OCI-LY1 (cell line): ENCODE measurements around the gene MOCS1.

Source experiments
- H2AFZ ChIP-seq: fragments of 200-600 bp; sonication (generic), shearing (Covaris generic); 2 replicates; pipeline ENCODE4 v1.6.0; 2014; ENCODE audit warnings: antibody characterized with exemption, mild to moderate bottlenecking, low read length
- H3F3A ChIP-seq: fragments of 200-600 bp; sonication (generic), shearing (Covaris generic); 2 replicates; pipeline ENCODE4 v1.6.0; 2014; ENCODE audit warnings: mild to moderate bottlenecking, antibody characterized with exemption, low read length, moderate library complexity; ENCODE audit not compliant: insufficient read depth
- H3K27ac ChIP-seq: fragments of 200-600 bp; sonication (generic); 2 replicates; pipeline ENCODE4 v1.5.1; 2014; ENCODE audit warnings: low read length, mixed run types, mild to moderate bottlenecking, low read depth; ENCODE audit not compliant: poor library complexity, severe bottlenecking
- H3K27me3 ChIP-seq: fragments of 200-600 bp; sonication (generic); 2 replicates; pipeline ENCODE4 v1.6.0; 2014; ENCODE audit warnings: antibody characterized with exemption, mild to moderate bottlenecking, low read length, moderate library complexity; ENCODE audit not compliant: insufficient read depth
- H3K36me3 ChIP-seq: fragments of 200-600 bp; sonication (generic); 2 replicates; pipeline ENCODE4 v1.6.1; 2014; ENCODE audit warnings: mild to moderate bottlenecking, antibody characterized with exemption, low read length, moderate library complexity, mixed read lengths; ENCODE audit not compliant: insufficient read depth
- H3K4me1 ChIP-seq: fragments of 200-600 bp; sonication (generic); 2 replicates; pipeline ENCODE4 v1.5.1; 2014; ENCODE audit warnings: mild to moderate bottlenecking, low read length, moderate library complexity; ENCODE audit not compliant: insufficient read depth, severe bottlenecking
- H3K4me2 ChIP-seq: fragments of 200-600 bp; sonication (generic), shearing (Covaris generic); 2 replicates; pipeline ENCODE4 v1.6.1; 2014; ENCODE audit warnings: low read length
- H3K4me3 ChIP-seq: fragments of 200-600 bp; sonication (generic); 2 replicates; pipeline ENCODE4 v1.5.1; 2014; ENCODE audit warnings: low read length, low read depth, mild to moderate bottlenecking, mixed read lengths; ENCODE audit not compliant: poor library complexity, severe bottlenecking
- H3K79me2 ChIP-seq: fragments of 200-600 bp; shearing (Covaris generic); 2 replicates; pipeline ENCODE4 v1.6.1; 2016; ENCODE audit warnings: mixed run types, low read length, mixed read lengths; ENCODE audit not compliant: insufficient read depth
- H3K9ac ChIP-seq: fragments of 200-600 bp; sonication (generic), shearing (Covaris generic); 2 replicates; pipeline ENCODE4 v1.6.1; 2014; ENCODE audit warnings: mild to moderate bottlenecking, low read length, mixed read lengths
- H3K9me2 ChIP-seq: fragments of 200-600 bp; sonication (generic), shearing (Covaris generic); 2 replicates; pipeline ENCODE4 v1.6.1; 2014; ENCODE audit warnings: low read depth, mild to moderate bottlenecking, low read length, mixed read lengths
- H3K9me3 ChIP-seq: fragments of 200-600 bp; shearing (Covaris generic); 2 replicates; pipeline ENCODE4 v1.6.1; 2014; ENCODE audit warnings: low read length, mixed read lengths
- H4K20me1 ChIP-seq: fragments of 200-600 bp; sonication (generic), shearing (Covaris generic); 2 replicates; pipeline ENCODE4 v1.6.0; 2016; ENCODE audit warnings: mild to moderate bottlenecking, low read length; ENCODE audit not compliant: insufficient read depth
- CTCF ChIP-seq: fragments of 200-600 bp; sonication (generic), shearing (Covaris generic); IDR thresholded peaks from 2 replicates; pipeline ENCODE4 v1.5.1; 2017; ENCODE audit warnings: mild to moderate bottlenecking, antibody characterized with exemption, low read length, moderate library complexity, mixed read lengths
- EZH2 ChIP-seq: fragments of 200-600 bp; sonication (generic), shearing (Covaris generic); IDR thresholded peaks from 2 replicates; pipeline ENCODE4 v1.8.0; 2017; ENCODE audit warnings: borderline replicate concordance, mixed run types, mild to moderate bottlenecking, antibody characterized with exemption, low read length, moderate library complexity, mixed read lengths

MOCS1 gene

GRCh38 chr6:39918831-39919230 lies 15.4 kb downstream of the MOCS1 start:
- Histone ChIP-seq H3K27ac (no peak overlapping the region), H3F3A (no peaks in the 10 kb centered on the region), H3K27me3 (no peaks in the 10 kb centered on the region), H3K4me2 (no peak overlapping the region), H2AFZ (no peak overlapping the region), H3K79me2 (no peaks in the 10 kb centered on the region), H4K20me1 (no peaks in the 10 kb centered on the region), H3K4me3 (no peak overlapping the region), H3K9me3 (no peaks in the 10 kb centered on the region), H3K9me2 (no peaks in the 10 kb centered on the region), H3K36me3 (no peaks in the 10 kb centered on the region), H3K4me1 (no peaks in the 10 kb centered on the region), H3K9ac (no peak overlapping the region)
- TF ChIP-seq EZH2 (no peak), CTCF (no peak)

- Histone ChIP-seq H3K9ac (no peak overlapping the region), H2AFZ (no peak overlapping the region), H3K4me2 (no peak overlapping the region), H3K4me1 (no peaks in the 10 kb centered on the region), H3K36me3 (no peaks in the 10 kb centered on the region), H3F3A (no peaks in the 10 kb centered on the region), H3K4me3 (no peak overlapping the region), H4K20me1 (no peaks in the 10 kb centered on the region), H3K27ac (no peak overlapping the region), H3K27me3 (no peaks in the 10 kb centered on the region), H3K79me2 (no peaks in the 10 kb centered on the region), H3K9me3 (no peaks in the 10 kb centered on the region), H3K9me2 (no peaks in the 10 kb centered on the region)
- no peak for TF ChIP-seq EZH2
- TF ChIP-seq CTCF: no peak
Observed at GRCh38 chr6:39917981-39918380, 16.3 kb downstream of the MOCS1 start.

GRCh38 chr6:39917329-39917728 lies 16.9 kb downstream of the MOCS1 start:
- no peak overlapping the region for H3K27ac ChIP-seq
- no peaks in the 10 kb centered on the region for H3K9me2 ChIP-seq
- H3K79me2 ChIP-seq: no peaks in the 10 kb centered on the region
- no peaks in the 10 kb centered on the region for H4K20me1 ChIP-seq
- H3F3A ChIP-seq: no peaks in the 10 kb centered on the region
- no peaks in the 10 kb centered on the region for H3K9me3 ChIP-seq
- no peak overlapping the region for H3K9ac ChIP-seq
- H2AFZ ChIP-seq: no peak overlapping the region
- H3K36me3 ChIP-seq: no peaks in the 10 kb centered on the region
- no peaks in the 10 kb centered on the region for H3K4me1 ChIP-seq
- no peak overlapping the region for H3K4me3 ChIP-seq
- TF ChIP-seq CTCF (no peak), EZH2 (no peak)
- H3K4me2 ChIP-seq: no peak overlapping the region
- no peaks in the 10 kb centered on the region for H3K27me3 ChIP-seq
